ENCODE measurements around the gene EIF4E2. TPM values are rescaled to one million over a fixed set of nuclear protein-coding genes. Genes with fewer than 3 reads are reported as not detected.
A peak's percentile ranks its signal among the peaks of the same experiment; 100 is the strongest.

EIF4E2 gene
- total and polyA plus RNA-seq, 3 experiments from 2014 or later, result 68.8 to 76.5 (median 73.2) TPM

DNA sequence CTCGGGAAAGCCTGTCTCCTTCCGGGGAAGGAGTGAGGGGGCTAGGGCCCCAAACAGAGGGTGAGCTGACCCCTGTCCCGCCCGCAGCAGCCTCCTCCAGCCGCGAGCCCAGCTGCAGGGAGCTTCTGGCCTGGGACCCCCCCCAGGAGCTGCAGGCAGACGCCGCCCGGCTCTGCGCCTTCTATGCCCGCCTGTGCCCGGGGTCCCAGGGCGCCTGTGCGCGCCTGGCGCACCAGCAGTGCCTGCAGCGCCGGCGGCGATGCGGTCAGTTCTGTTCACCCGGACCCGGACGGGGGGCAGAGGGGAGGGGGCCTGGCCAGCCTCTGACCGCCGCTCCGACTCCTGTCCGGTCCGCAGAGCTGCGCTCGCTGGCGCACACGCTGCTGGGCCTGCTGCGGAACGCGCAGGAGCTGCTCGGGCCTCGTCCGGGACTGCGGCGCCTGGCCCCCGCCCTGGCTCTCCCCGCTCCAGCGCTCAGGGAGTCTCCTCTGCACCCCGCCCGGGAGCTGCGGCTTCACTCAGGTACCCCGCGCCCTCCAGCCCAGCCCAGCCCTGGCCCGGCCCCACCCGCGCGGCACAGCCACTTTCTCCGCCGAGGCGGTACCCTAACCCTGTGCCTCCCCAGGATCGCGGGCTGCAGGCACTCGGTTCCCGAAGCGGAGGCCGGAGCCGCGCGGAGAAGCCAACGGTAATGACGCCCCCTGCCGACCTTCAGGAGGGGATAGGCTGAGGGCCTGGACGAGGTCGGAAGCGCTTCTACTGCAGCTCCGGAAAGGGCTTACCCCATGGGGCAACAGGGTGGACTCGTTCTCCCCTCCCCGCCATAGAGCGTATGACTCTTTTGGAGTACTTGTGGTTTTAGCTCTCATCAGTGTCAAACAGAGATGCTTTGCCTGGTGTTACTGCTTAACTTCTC lies 26.5 kb upstream of the EIF4E2 start:
- Mint-ChIP-seq H3K4me1 (peaks cover 17 to 28% (median 17%) of the 10 kb centered on the region in 3 donors), H3K36me3 (peaks cover 0 to 1% (median 0%) of the 10 kb centered on the region in 3 donors), H3K4me3 (peak overlapping the region in 4 of 7 donors; percentile 54 to 74 (median 66)), H3K9me3 (no peaks in the 10 kb centered on the region), H3K27me3 (peaks cover 31 to 53% of the 10 kb centered on the region in 2 donors), H3K27ac (no peak overlapping the region)
- CTCF ChIA-PET, result interaction anchor here (0.8 kb wide), 1 partner anchor 14 kb away, joined by 3 read pairs; no protein-coding TSS in a partner anchor
- H3K36me3 ChIP-seq (ENCODE audit: insufficient read depth, low read length), result no peaks in the 10 kb centered on the region
- DNase-seq, result no peak
- no peaks in the 10 kb centered on the region for H3K9me3 ChIP-seq (ENCODE audit: low read length)
- POLR2A ChIA-PET, result no interaction called here
- H3K4me1 ChIP-seq (ENCODE audit: insufficient read depth, low read length), result peaks cover 22% of the 10 kb centered on the region
- H3K27ac ChIP-seq (ENCODE audit: low read depth, low read length), result no peak overlapping the region
- no peak overlapping the region for H3K4me3 ChIP-seq (ENCODE audit: low read length)
- H3K27me3 ChIP-seq (ENCODE audit: insufficient read depth, low read length, poor library complexity, severe bottlenecking), result peaks cover 22% of the 10 kb centered on the region

DNA sequence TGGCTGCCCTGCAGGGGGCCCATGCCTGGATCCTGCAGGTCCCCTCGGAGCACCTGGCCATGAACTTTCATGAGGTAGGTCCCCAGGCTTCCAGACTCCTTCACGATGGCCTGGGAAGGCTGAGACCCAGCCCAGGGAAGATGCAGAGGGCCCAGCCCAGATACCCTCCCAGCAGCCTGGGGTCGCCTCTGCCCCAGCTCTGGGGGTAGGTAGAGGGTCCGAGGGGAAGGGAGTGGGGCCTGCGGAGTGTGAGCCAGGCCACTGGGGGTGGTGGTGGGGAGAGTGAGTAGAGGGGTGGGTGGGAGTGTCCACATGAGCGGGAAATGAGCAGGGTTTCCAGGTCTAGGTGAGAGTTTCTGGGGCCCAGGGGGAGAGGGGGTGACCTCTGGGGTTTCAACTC lies 25.7 kb upstream of the EIF4E2 start:
- no peaks in the 10 kb centered on the region for H3K9me3 Mint-ChIP-seq
- no peak overlapping the region for H3K4me3 Mint-ChIP-seq
- H3K4me1 Mint-ChIP-seq, result peaks cover 21 to 31% (median 22%) of the 10 kb centered on the region in 3 donors
- CTCF ChIA-PET, result interaction anchor here (0.8 kb wide), 1 partner anchor 13 kb away, joined by 3 read pairs; no protein-coding TSS in a partner anchor
- Histone ChIP-seq H3K4me3 (ENCODE audit: low read length) (no peak overlapping the region), H3K27ac (ENCODE audit: low read depth, low read length) (no peak overlapping the region), H3K4me1 (ENCODE audit: insufficient read depth, low read length) (peaks cover 25% of the 10 kb centered on the region), H3K27me3 (ENCODE audit: insufficient read depth, low read length, poor library complexity, severe bottlenecking) (peaks cover 22% of the 10 kb centered on the region), H3K9me3 (ENCODE audit: low read length) (no peaks in the 10 kb centered on the region), H3K36me3 (ENCODE audit: insufficient read depth, low read length) (no peaks in the 10 kb centered on the region)
- POLR2A ChIA-PET, result no interaction called here
- H3K36me3 Mint-ChIP-seq, result peaks cover 0 to 1% (median 0%) of the 10 kb centered on the region in 3 donors
- peaks cover 32 to 54% of the 10 kb centered on the region in 2 donors for H3K27me3 Mint-ChIP-seq
- no peak for DNase-seq
- no peak overlapping the region for H3K27ac Mint-ChIP-seq

DNA sequence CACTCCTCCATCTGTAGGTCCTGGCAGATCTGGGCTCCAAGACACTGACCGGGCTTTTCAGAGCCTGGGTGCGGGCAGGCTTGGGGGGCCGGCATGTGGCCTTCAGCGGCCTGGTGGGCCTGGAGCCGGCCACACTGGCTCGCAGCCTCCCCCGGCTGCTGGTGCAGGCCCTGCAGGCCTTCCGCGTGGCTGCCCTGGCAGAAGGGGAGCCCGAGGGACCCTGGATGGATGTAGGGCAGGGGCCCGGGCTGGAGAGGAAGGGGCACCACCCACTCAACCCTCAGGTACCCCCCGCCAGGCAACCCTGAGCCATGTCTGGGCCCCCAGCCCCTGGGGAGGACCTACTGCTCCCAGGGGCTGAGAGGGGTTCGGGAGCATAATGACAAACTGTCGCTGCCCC lies 25.3 kb upstream of the EIF4E2 start:
- peaks cover 22% of the 10 kb centered on the region for H3K27me3 ChIP-seq (ENCODE audit: insufficient read depth, low read length, poor library complexity, severe bottlenecking)
- Mint-ChIP-seq H3K36me3 (peaks cover 0 to 1% (median 0%) of the 10 kb centered on the region in 3 donors), H3K4me3 (no peak overlapping the region), H3K27ac (no peak overlapping the region), H3K27me3 (peaks cover 33 to 53% of the 10 kb centered on the region in 2 donors), H3K4me1 (peaks cover 21 to 31% (median 22%) of the 10 kb centered on the region in 3 donors), H3K9me3 (no peaks in the 10 kb centered on the region)
- H3K4me1 ChIP-seq (ENCODE audit: insufficient read depth, low read length), result peaks cover 25% of the 10 kb centered on the region
- no peaks in the 10 kb centered on the region for H3K9me3 ChIP-seq (ENCODE audit: low read length)
- no peak overlapping the region for H3K4me3 ChIP-seq (ENCODE audit: low read length)
- no peak overlapping the region for H3K27ac ChIP-seq (ENCODE audit: low read depth, low read length)
- no peak for DNase-seq
- POLR2A ChIA-PET, result no interaction called here
- CTCF ChIA-PET, result no interaction called here
- no peaks in the 10 kb centered on the region for H3K36me3 ChIP-seq (ENCODE audit: insufficient read depth, low read length)

DNA sequence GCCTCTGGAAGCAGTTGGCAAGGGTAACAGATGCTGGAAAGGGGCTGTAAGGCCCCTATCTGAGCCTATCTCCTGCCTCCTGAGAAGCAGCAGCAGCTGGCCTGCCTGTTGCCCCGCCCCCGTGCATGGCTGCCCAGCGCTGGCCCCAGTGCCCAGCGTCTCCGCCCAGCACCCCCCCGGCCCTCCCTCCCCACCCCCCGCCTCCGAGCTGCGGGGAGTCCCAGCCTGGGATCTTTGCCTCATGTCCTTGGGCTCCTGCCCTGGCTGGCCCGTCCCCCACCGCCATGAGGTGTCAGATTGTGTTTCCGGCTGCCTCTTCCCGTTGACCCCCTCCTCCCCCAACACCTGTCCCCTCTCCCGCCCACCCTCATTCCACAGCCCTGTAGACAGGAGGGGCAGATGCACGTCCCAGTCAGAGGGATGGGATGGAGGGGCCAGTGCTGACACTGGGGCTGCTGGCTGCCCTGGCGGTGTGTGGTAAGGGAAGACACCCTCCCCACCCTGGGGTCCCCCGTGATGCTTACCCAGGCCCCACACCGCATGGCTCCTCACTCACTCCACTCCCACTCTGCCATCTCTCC lies 24.6 kb upstream of the EIF4E2 start, which contains the start of gene CHRND:
Gene CHRND (plus strand): TSS at position 370 of the 581 bp plus-strand sequence. CDS start 56 bp downstream, at position 426.
- no peaks in the 10 kb centered on the region for H3K36me3 ChIP-seq (ENCODE audit: insufficient read depth, low read length)
- DNase-seq, result no peak
- CTCF ChIA-PET, result no interaction called here
- no peak within 1 kb of the TSS for H3K27ac ChIP-seq (ENCODE audit: low read depth, low read length)
- Mint-ChIP-seq H3K9me3 (no peaks in the 10 kb centered on the region), H3K4me1 (peaks cover 21 to 31% (median 22%) of the 10 kb centered on the region in 3 donors), H3K27ac (peak within 1 kb of the TSS in 2 of 8 donors; percentile 38 to 67), H3K36me3 (peaks cover 0 to 1% (median 0%) of the 10 kb centered on the region in 3 donors), H3K4me3 (no peak within 1 kb of the TSS), H3K27me3 (peaks cover 31 to 52% of the 10 kb centered on the region in 2 donors)
- H3K4me3 ChIP-seq (ENCODE audit: low read length), result no peak within 1 kb of the TSS
- H3K27me3 ChIP-seq (ENCODE audit: insufficient read depth, low read length, poor library complexity, severe bottlenecking), result peaks cover 22% of the 10 kb centered on the region
- peaks cover 25% of the 10 kb centered on the region for H3K4me1 ChIP-seq (ENCODE audit: insufficient read depth, low read length)
- no peaks in the 10 kb centered on the region for H3K9me3 ChIP-seq (ENCODE audit: low read length)
- POLR2A ChIA-PET, result no interaction called here

DNA sequence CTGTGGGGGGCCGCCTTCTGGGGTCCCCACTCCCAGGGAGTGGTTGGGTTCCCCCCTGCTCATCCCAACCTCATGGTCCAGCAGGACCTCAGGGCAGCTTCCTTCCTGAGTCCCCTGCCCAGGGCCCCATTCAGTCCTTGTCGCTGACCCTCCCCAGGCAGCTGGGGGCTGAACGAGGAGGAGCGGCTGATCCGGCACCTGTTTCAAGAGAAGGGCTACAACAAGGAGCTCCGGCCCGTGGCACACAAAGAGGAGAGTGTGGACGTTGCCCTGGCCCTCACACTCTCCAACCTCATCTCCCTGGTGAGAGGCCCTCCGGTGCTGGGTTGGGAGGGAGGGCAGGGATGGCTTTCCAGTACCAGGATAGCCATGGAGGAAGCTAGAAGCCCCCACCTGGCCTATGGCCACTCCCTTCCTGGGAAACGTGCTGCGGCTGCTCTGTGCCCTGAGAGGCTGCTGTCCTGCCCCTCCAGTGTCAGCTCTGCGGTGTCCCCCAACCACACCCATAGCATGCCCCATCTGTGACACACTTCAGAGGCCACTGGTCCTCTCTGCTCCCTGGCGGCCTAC lies 24.0 kb upstream of the EIF4E2 start:
- Histone ChIP-seq H3K4me1 (ENCODE audit: insufficient read depth, low read length) (peaks cover 25% of the 10 kb centered on the region), H3K27ac (ENCODE audit: low read depth, low read length) (no peak overlapping the region), H3K4me3 (ENCODE audit: low read length) (no peak overlapping the region), H3K27me3 (ENCODE audit: insufficient read depth, low read length, poor library complexity, severe bottlenecking) (peaks cover 20% of the 10 kb centered on the region), H3K9me3 (ENCODE audit: low read length) (no peaks in the 10 kb centered on the region), H3K36me3 (ENCODE audit: insufficient read depth, low read length) (no peaks in the 10 kb centered on the region)
- Mint-ChIP-seq H3K36me3 (peaks cover 0 to 1% (median 0%) of the 10 kb centered on the region in 3 donors), H3K27ac (no peak overlapping the region), H3K27me3 (peaks cover 29 to 51% of the 10 kb centered on the region in 2 donors), H3K4me3 (no peak overlapping the region), H3K9me3 (no peaks in the 10 kb centered on the region), H3K4me1 (peaks cover 20 to 30% (median 22%) of the 10 kb centered on the region in 3 donors)
- ChIA-PET CTCF (no interaction called here), POLR2A (no interaction called here)
- DNase-seq, result no peak

DNA sequence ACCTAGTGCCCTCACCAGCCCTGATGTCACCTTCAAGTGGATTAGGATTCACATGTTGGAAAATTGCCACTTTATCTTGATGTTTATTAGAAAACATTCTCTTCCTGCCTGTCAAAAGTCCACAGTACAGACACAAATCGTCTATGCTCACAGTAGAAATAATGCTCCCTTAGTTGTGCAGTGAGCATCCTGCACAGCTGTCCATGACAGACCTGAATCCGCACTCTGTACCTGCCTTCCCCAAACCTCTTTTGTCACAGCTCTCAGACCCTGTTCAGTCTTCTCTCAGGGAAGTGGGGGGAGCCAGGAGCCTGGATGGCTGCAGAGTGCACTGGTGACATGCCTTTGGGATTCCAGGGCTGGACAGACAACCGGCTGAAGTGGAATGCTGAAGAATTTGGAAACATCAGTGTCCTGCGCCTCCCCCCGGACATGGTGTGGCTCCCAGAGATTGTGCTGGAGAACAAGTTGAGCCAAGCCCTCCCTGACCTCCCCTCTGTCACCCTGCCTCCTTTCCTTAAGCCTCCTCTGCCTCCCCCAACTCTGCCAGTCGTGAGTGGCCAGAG lies 22.5 kb upstream of the EIF4E2 start:
- CTCF ChIA-PET, result no interaction called here
- peaks cover 10% of the 10 kb centered on the region for H3K27me3 ChIP-seq (ENCODE audit: insufficient read depth, low read length, poor library complexity, severe bottlenecking)
- Mint-ChIP-seq H3K27me3 (peaks cover 27 to 50% of the 10 kb centered on the region in 2 donors), H3K9me3 (no peaks in the 10 kb centered on the region), H3K27ac (peak overlapping the region in 1 of 8 donors; percentile 36), H3K4me1 (peaks cover 17 to 24% (median 19%) of the 10 kb centered on the region in 3 donors), H3K36me3 (peaks cover 0 to 1% (median 0%) of the 10 kb centered on the region in 3 donors), H3K4me3 (peak overlapping the region in 1 of 7 donors; percentile 7)
- no peak for DNase-seq
- H3K27ac ChIP-seq (ENCODE audit: low read depth, low read length), result no peak overlapping the region
- H3K4me3 ChIP-seq (ENCODE audit: low read length), result no peak overlapping the region
- H3K9me3 ChIP-seq (ENCODE audit: low read length), result no peaks in the 10 kb centered on the region
- H3K4me1 ChIP-seq (ENCODE audit: insufficient read depth, low read length), result peaks cover 22% of the 10 kb centered on the region
- POLR2A ChIA-PET, result no interaction called here
- H3K36me3 ChIP-seq (ENCODE audit: insufficient read depth, low read length), result no peaks in the 10 kb centered on the region

DNA sequence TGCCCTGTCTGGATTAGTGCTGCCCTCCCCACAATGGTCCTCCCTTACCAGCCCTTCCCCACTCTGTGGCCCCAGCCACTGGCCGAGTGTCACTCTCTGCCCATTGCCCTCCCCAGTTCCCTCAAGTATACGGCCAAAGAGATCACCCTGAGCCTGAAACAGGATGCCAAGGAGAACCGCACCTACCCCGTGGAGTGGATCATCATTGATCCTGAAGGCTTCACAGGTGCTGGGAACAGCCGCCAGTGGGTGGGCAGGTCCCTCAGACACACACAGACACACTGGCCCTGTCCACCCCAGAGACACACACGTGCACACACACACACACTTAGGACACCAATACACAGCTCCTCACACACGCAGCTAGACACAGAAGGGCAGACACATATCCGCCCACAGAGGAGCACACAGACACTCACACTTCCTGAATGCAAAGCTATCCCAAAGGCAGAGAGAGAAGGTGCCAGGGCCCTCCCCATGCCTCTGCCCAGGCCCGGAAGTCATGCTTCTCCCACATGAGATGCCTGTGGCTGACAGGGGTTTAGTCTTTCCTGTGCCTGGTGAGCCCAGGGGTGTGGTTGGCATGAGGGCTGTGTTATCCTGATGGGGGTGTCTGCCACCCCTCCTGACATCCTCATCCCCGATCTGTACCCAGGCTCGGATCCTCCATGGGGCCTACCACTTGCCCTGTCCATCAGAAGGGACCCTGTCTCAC lies 21.6 kb upstream of the EIF4E2 start:
- H3K9me3 Mint-ChIP-seq, result no peaks in the 10 kb centered on the region
- peaks cover 15 to 19% (median 16%) of the 10 kb centered on the region in 3 donors for H3K4me1 Mint-ChIP-seq
- no peak for DNase-seq
- Histone ChIP-seq H3K27ac (ENCODE audit: low read depth, low read length) (no peak overlapping the region), H3K4me3 (ENCODE audit: low read length) (no peak overlapping the region), H3K36me3 (ENCODE audit: insufficient read depth, low read length) (no peaks in the 10 kb centered on the region), H3K9me3 (ENCODE audit: low read length) (no peaks in the 10 kb centered on the region), H3K4me1 (ENCODE audit: insufficient read depth, low read length) (peaks cover 15% of the 10 kb centered on the region), H3K27me3 (ENCODE audit: insufficient read depth, low read length, poor library complexity, severe bottlenecking) (peaks cover 7% of the 10 kb centered on the region)
- ChIA-PET POLR2A (no interaction called here), CTCF (interaction anchor here (0.6 kb wide), 1 partner anchor 11 kb away, joined by 3 read pairs; no protein-coding TSS in a partner anchor)
- H3K36me3 Mint-ChIP-seq, result peaks cover 0 to 1% (median 0%) of the 10 kb centered on the region in 3 donors
- peak overlapping the region in 3 of 7 donors; percentile 5 to 25 (median 21) for H3K4me3 Mint-ChIP-seq
- peak overlapping the region in 4 of 8 donors; percentile 18 to 31 (median 26) for H3K27ac Mint-ChIP-seq
- peaks cover 23 to 51% of the 10 kb centered on the region in 2 donors for H3K27me3 Mint-ChIP-seq

Measured in CD8-positive, alpha-beta memory T cell (primary cell).